GM12878 (cell line): ENCODE measurements around the gene METTL4.

ENCODE experiments used
- CTCF ChIP-seq, 3 experiments: IDR thresholded peaks in 2 of 3; conservative IDR thresholded peaks in 1 of 3; 2 replicates each; pipeline ENCODE4 v1.5.1; 2011; ENCODE audit warnings: low read depth in 3 of 3, low read length in 3 of 3, mild to moderate bottlenecking in 3 of 3, control low read depth in 2 of 3, moderate library complexity in 2 of 3, inconsistent platforms in 1 of 3, mixed read lengths in 1 of 3; ENCODE audit not compliant: control insufficient read depth in 2 of 3, insufficient read depth in 1 of 3; ENCODE audit errors: extremely low read depth in 1 of 3
- CUX1 ChIP-seq: IDR thresholded peaks from 2 replicates; pipeline ENCODE4 v1.6.1; 2012; ENCODE audit warnings: improper control_type of control experiment, low read depth, low read length; ENCODE audit not compliant: insufficient replicate concordance
- GABPA ChIP-seq: IDR thresholded peaks from 2 replicates; pipeline ENCODE4 v1.6.1; 2014; ENCODE audit warnings: antibody characterized with exemption, low read depth, mild to moderate bottlenecking, inconsistent platforms
- MAX ChIP-seq: IDR thresholded peaks from 2 replicates; pipeline ENCODE4 v1.6.1; 2012; ENCODE audit warnings: low read depth, low read length, improper control_type of control experiment
- NKRF ChIP-seq: fragments of 450-650 bp; conservative IDR thresholded peaks from 2 replicates; pipeline ENCODE4 v1.6.1; 2017; ENCODE audit warnings: mild to moderate bottlenecking, moderate library complexity
- NR2C2 ChIP-seq: IDR thresholded peaks from 2 replicates; pipeline ENCODE4 v1.6.1; 2011; ENCODE audit warnings: borderline replicate concordance, low read depth; ENCODE audit not compliant: control insufficient read depth, insufficient read length
- RBBP5 ChIP-seq: fragments of 200-600 bp; sonication (generic); conservative IDR thresholded peaks from 2 replicates; pipeline ENCODE4 v1.6.1; 2016
- USF2 ChIP-seq: IDR thresholded peaks from 2 replicates; pipeline ENCODE4 v1.6.1; 2011; ENCODE audit warnings: low read depth, low read length, improper control_type of control experiment, borderline replicate concordance
- ZNF24 ChIP-seq: fragments of 450-650 bp; IDR thresholded peaks from 2 replicates; pipeline ENCODE4 v1.6.1; 2017; ENCODE audit warnings: antibody characterized with exemption, mild to moderate bottlenecking
- TF ChIP-seq, protein P1 (sequence below): fragments of 450-650 bp; formaldehyde crosslinking; IDR thresholded peaks from 2 replicates; pipeline ENCODE4 v1.4.0; 2020; ENCODE audit warnings: mild to moderate bottlenecking, moderate library complexity

DNA sequence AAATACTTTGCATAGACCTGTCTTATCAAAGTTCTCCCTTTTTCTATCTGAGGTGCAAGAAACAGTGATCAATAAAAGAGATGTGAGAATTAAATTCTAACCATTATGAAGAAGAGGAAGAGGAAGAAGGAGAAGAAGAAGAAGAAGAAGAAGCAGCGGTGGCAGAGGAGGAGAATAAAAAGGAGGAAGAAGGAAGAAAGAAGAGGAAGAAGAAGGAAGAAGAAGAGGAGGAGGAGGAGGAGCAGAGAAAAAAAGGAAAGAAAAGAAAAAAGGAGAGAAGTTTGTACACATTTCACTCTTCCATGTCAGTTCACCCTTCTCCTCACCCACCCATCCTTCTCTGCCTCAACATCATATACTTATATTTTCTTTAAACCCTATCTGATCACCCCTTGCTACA is 68.4 kb downstream of the METTL4 start:
- TF ChIP-seq ZNF24 (no peak), RBBP5 (no peak), CTCF (IDR thresholded peaks at IDR 0.05 in 2 of 3, conservative IDR thresholded peaks at IDR 0.05 in 1 of 3; ENCODE audit: control insufficient read depth in 2 of 3, extremely low read depth in 1 of 3, insufficient read depth in 1 of 3, low read depth in 3 of 3, low read length in 3 of 3) (no peak), MAX (no peak), NR2C2 (no peak), GABPA (no peak), USF2 (no peak), CUX1 (no peak), NKRF (no peak)
- TF ChIP-seq, protein P1, sequence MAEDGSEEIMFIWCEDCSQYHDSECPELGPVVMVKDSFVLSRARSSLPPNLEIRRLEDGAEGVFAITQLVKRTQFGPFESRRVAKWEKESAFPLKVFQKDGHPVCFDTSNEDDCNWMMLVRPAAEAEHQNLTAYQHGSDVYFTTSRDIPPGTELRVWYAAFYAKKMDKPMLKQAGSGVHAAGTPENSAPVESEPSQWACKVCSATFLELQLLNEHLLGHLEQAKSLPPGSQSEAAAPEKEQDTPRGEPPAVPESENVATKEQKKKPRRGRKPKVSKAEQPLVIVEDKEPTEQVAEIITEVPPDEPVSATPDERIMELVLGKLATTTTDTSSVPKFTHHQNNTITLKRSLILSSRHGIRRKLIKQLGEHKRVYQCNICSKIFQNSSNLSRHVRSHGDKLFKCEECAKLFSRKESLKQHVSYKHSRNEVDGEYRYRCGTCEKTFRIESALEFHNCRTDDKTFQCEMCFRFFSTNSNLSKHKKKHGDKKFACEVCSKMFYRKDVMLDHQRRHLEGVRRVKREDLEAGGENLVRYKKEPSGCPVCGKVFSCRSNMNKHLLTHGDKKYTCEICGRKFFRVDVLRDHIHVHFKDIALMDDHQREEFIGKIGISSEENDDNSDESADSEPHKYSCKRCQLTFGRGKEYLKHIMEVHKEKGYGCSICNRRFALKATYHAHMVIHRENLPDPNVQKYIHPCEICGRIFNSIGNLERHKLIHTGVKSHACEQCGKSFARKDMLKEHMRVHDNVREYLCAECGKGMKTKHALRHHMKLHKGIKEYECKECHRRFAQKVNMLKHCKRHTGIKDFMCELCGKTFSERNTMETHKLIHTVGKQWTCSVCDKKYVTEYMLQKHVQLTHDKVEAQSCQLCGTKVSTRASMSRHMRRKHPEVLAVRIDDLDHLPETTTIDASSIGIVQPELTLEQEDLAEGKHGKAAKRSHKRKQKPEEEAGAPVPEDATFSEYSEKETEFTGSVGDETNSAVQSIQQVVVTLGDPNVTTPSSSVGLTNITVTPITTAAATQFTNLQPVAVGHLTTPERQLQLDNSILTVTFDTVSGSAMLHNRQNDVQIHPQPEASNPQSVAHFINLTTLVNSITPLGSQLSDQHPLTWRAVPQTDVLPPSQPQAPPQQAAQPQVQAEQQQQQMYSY (CRISPR knock-in tag) = no peak
